ENCODE results near the gene SHISA9.

- no peak for TF ChIP-seq POLR2AphosphoS5 (IDR thresholded peaks at IDR 0.05; ENCODE audit: low read depth)
- no peak for TF ChIP-seq GABPA (IDR thresholded peaks at IDR 0.05; ENCODE audit: low read depth)
- TF ChIP-seq CTCF (IDR thresholded peaks at IDR 0.05; ENCODE audit: insufficient read depth, low read length), result no peak
- TF ChIP-seq SPI1 (IDR thresholded peaks at IDR 0.05; ENCODE audit: borderline replicate concordance, low read depth), result no peak
Measured at GRCh38 chr16:12927591-12927990, 26.2 kb downstream of the SHISA9 start.

All from HL-60 (cell line).